Endothelial cell (in vitro differentiated cells): ENCODE measurements around the gene RAB1B. TPM values are rescaled to one million over a fixed set of nuclear protein-coding genes. Genes with fewer than 3 reads are reported as not detected.
A peak's percentile ranks its signal among the peaks of the same experiment; 100 is the strongest.
"Not testable (repeated sequence)": the region's sequence is repeated elsewhere in the genome, so short reads cannot be mapped to it uniquely, and the experiment has no call there.

ENCODE experiments used
- DNase-seq: peaks from one replicate; pipeline ENCODE4 v3.0.0; 2021; ENCODE audit warnings: low spot score
- H3K27ac Mint-ChIP-seq: one replicate; pipeline ENCODE4 v1.8.0; 2021; ENCODE audit warnings: mixed read lengths, inconsistent platforms; ENCODE audit not compliant: unreplicated experiment
- H3K27me3 Mint-ChIP-seq: one replicate; pipeline ENCODE4 v1.8.0; 2021; ENCODE audit warnings: mild to moderate bottlenecking, moderate library complexity, mixed read lengths, inconsistent platforms; ENCODE audit not compliant: unreplicated experiment
- H3K36me3 Mint-ChIP-seq: one replicate; pipeline ENCODE4 v1.8.0; 2021; ENCODE audit warnings: mild to moderate bottlenecking, low read depth, mixed read lengths, inconsistent platforms; ENCODE audit not compliant: unreplicated experiment
- H3K4me1 Mint-ChIP-seq: one replicate; pipeline ENCODE4 v1.8.0; 2021; ENCODE audit warnings: mild to moderate bottlenecking, mixed read lengths, inconsistent platforms; ENCODE audit not compliant: unreplicated experiment
- H3K4me3 Mint-ChIP-seq: one replicate; pipeline ENCODE4 v1.8.0; 2021; ENCODE audit warnings: mild to moderate bottlenecking, mixed read lengths, inconsistent platforms; ENCODE audit not compliant: unreplicated experiment
- H3K9me3 Mint-ChIP-seq: one replicate; pipeline ENCODE4 v1.8.0; 2021; ENCODE audit warnings: mixed read lengths, inconsistent platforms; ENCODE audit not compliant: unreplicated experiment
- CTCF ChIP-seq: fragments of 200-600 bp; sonication (generic); IDR thresholded peaks from one replicate; pipeline ENCODE4 v1.5.0; 2021; ENCODE audit warnings: antibody characterized with exemption; ENCODE audit not compliant: unreplicated experiment
- total RNA-seq: library from RNA; stranded (reverse); fragmentation: NEBNext Ultra II Directional; extraction: Animal tissue kit (Norgen Biotek cat#: 25700); gene quantifications from one replicate; pipeline ENCODE4 v1.2.1, GENCODE V29; 2021; ENCODE audit not compliant: unreplicated experiment

Gene RAB1B
- total RNA-seq, 1 donor from 2014 or later = 189 TPM

- Mint-ChIP-seq H3K27me3 (peaks cover 21% of the 10 kb centered on the region), H3K27ac (no peak overlapping the region), H3K4me1 (peaks cover 17% of the 10 kb centered on the region), H3K4me3 (no peak overlapping the region), H3K36me3 (peaks cover 3% of the 10 kb centered on the region), H3K9me3 (no peaks in the 10 kb centered on the region)
- no peak for DNase-seq
- no peak for TF ChIP-seq CTCF
Observed at GRCh38 chr11:66310324-66310723, 41.9 kb downstream of the RAB1B start.

GRCh38 chr11:66310803-66311440 lies 42.5 kb downstream of the RAB1B start:
- H3K36me3 Mint-ChIP-seq, H3K27ac Mint-ChIP-seq, H3K4me3 Mint-ChIP-seq: not testable (repeated sequence)

DNA sequence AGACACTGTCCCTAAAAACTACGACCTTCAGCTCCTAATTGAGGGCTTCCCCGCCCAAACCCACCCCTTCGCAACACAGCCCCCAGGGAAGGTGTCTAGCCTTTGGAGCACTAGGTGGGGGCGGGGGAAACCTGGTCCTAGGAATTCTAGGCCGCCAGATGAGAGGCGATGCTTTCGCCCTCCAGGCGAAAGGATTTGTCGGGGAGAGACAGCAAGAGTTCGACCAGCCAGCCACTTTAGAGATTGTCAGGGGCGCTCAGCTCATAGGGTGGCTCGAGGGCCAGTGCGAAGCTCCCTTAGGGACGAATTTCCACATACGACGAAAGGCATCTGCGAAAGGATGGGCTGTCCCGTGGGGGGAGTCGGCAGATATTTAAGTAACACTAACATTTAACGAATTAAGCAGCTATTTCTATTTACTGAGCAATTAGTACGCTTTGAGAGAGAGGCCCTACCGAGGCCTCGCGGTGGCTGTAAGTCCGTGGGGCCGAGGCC lies 43.1 kb downstream of the RAB1B start:
- Mint-ChIP-seq H3K27ac (peak overlapping the region; percentile 82), H3K9me3 (no peaks in the 10 kb centered on the region), H3K4me3 (peak overlapping the region; percentile 95), H3K36me3 (peaks cover 5% of the 10 kb centered on the region), H3K4me1 (peaks cover 18% of the 10 kb centered on the region), H3K27me3 (peaks cover 23% of the 10 kb centered on the region)
- no peak for DNase-seq
- TF ChIP-seq CTCF = no peak

More at GRCh38 chr11:66310803-66311440, 42.5 kb downstream of the RAB1B start:
- Mint-ChIP-seq H3K4me1 (peaks cover 18% of the 10 kb centered on the region), H3K27me3 (peaks cover 23% of the 10 kb centered on the region)
- DNase-seq, H3K9me3 Mint-ChIP-seq: not testable (repeated sequence)

GRCh38 chr11:66311965-66312548 lies 43.6 kb downstream of the RAB1B start:
- peaks cover 23% of the 10 kb centered on the region for H3K27me3 Mint-ChIP-seq
- peak overlapping the region; percentile 95 for H3K4me3 Mint-ChIP-seq
- H3K27ac Mint-ChIP-seq = peak overlapping the region; percentile 65
- DNase-seq = peak; percentile 80
- peaks cover 5% of the 10 kb centered on the region for H3K36me3 Mint-ChIP-seq
- peak; percentile 65 for TF ChIP-seq CTCF
- no peaks in the 10 kb centered on the region for H3K9me3 Mint-ChIP-seq
- peaks cover 18% of the 10 kb centered on the region for H3K4me1 Mint-ChIP-seq

DNA sequence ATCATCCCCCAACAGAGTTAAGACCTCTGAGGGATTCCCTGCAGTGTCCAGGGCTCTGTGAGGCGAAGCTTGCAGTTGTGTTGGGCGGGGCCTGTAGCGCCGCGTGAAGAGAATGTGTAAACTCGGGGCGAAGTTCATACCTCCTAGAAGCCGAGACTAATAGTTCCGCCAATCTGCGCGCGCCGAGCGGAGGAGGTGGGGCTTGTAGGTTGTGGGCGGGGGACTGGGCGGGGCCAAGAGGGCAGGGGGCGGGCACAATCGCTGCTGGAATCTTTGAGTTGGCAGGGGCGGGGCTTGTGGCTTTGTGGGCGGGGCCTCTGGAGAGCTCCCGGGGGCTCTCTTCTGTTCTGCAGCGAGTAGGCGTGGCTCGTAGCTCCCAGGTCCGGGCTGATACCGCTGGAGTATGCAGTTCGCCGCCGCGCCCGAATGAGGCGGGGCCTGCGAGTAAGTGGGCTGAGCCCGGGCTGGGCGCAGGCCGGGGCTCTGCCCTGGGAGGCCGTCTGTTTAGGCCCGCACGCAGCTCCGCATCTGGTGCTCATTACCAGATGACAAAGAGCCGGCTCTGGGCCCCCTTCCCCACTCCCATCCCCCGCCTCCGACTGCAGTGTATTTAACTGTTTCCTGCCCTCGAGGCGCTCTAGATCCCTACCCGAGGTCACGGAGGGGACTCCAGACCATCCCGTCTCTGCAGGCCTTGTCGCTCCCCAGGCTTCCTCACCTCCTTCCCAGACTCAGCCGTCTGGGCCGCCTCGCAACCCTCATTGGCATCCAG lies 44.3 kb downstream of the RAB1B start:
- TF ChIP-seq CTCF = no peak
- peak overlapping the region; percentile 95 for H3K4me3 Mint-ChIP-seq
- peaks cover 5% of the 10 kb centered on the region for H3K36me3 Mint-ChIP-seq
- H3K9me3 Mint-ChIP-seq = no peaks in the 10 kb centered on the region
- peak; percentile 99 for DNase-seq
- H3K27me3 Mint-ChIP-seq = peaks cover 25% of the 10 kb centered on the region
- H3K27ac Mint-ChIP-seq = peak overlapping the region; percentile 57
- H3K4me1 Mint-ChIP-seq = peaks cover 23% of the 10 kb centered on the region
